ENCODE data around the gene GATAD2A.

DNA sequence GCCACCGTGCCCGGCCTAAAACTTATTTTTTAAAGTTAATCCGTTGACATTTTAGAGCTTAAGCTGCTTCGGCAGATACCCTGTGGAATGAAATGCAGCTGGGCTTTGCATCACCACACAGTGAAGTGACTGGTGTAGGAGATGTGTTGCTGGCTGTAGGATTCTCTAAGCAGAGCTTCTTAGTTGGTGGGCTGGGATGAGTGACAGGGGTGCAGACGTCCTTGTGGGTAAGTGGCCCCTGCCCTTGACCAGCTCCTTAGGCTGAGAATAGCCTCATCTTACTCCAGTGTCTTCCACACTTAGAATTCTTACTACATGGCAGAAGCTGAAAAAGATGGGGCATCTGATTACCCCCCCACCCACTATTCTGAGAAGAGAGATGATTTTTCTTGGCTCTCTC is 11.6 kb downstream of the GATAD2A start:
- TF ChIP-seq, protein P1, sequence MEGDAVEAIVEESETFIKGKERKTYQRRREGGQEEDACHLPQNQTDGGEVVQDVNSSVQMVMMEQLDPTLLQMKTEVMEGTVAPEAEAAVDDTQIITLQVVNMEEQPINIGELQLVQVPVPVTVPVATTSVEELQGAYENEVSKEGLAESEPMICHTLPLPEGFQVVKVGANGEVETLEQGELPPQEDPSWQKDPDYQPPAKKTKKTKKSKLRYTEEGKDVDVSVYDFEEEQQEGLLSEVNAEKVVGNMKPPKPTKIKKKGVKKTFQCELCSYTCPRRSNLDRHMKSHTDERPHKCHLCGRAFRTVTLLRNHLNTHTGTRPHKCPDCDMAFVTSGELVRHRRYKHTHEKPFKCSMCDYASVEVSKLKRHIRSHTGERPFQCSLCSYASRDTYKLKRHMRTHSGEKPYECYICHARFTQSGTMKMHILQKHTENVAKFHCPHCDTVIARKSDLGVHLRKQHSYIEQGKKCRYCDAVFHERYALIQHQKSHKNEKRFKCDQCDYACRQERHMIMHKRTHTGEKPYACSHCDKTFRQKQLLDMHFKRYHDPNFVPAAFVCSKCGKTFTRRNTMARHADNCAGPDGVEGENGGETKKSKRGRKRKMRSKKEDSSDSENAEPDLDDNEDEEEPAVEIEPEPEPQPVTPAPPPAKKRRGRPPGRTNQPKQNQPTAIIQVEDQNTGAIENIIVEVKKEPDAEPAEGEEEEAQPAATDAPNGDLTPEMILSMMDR (CRISPR knock-in tag; IDR thresholded peaks at IDR 0.05) = no peak
- TF ChIP-seq MAFK (conservative IDR thresholded peaks at IDR 0.05 in 1 of 2, IDR thresholded peaks at IDR 0.05 in 1 of 2; ENCODE audit: low read length in 2 of 2) (no peak), FOXM1 (CRISPR knock-in tag; IDR thresholded peaks at IDR 0.05) (no peak), NFIC (IDR thresholded peaks at IDR 0.05; ENCODE audit: low read length) (no peak), HBP1 (CRISPR knock-in tag; IDR thresholded peaks at IDR 0.05; ENCODE audit: low read depth) (no peak), ZNF749 (CRISPR knock-in tag; IDR thresholded peaks at IDR 0.05; ENCODE audit: borderline replicate concordance) (no peak), ELF1 (CRISPR knock-in tag; IDR thresholded peaks at IDR 0.05) (no peak), ATF1 (CRISPR knock-in tag; IDR thresholded peaks at IDR 0.05) (no peak), ZSCAN20 (CRISPR knock-in tag; IDR thresholded peaks at IDR 0.05; ENCODE audit: borderline replicate concordance) (no peak), EZH2 (conservative IDR thresholded peaks at IDR 0.05; ENCODE audit: low read depth, low read length) (no peak), ZIK1 (CRISPR knock-in tag; IDR thresholded peaks at IDR 0.05; ENCODE audit: borderline replicate concordance, low read depth) (no peak)
- TF ChIP-seq, protein P2, sequence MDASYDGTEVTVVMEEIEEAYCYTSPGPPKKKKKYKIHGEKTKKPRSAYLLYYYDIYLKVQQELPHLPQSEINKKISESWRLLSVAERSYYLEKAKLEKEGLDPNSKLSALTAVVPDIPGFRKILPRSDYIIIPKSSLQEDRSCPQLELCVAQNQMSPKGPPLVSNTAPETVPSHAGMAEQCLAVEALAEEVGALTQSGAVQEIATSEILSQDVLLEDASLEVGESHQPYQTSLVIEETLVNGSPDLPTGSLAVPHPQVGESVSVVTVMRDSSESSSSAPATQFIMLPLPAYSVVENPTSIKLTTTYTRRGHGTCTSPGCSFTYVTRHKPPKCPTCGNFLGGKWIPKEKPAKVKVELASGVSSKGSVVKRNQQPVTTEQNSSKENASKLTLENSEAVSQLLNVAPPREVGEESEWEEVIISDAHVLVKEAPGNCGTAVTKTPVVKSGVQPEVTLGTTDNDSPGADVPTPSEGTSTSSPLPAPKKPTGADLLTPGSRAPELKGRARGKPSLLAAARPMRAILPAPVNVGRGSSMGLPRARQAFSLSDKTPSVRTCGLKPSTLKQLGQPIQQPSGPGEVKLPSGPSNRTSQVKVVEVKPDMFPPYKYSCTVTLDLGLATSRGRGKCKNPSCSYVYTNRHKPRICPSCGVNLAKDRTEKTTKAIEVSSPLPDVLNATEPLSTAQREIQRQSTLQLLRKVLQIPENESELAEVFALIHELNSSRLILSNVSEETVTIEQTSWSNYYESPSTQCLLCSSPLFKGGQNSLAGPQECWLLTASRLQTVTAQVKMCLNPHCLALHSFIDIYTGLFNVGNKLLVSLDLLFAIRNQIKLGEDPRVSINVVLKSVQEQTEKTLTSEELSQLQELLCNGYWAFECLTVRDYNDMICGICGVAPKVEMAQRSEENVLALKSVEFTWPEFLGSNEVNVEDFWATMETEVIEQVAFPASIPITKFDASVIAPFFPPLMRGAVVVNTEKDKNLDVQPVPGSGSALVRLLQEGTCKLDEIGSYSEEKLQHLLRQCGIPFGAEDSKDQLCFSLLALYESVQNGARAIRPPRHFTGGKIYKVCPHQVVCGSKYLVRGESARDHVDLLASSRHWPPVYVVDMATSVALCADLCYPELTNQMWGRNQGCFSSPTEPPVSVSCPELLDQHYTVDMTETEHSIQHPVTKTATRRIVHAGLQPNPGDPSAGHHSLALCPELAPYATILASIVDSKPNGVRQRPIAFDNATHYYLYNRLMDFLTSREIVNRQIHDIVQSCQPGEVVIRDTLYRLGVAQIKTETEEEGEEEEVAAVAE (CRISPR knock-in tag; IDR thresholded peaks at IDR 0.05; ENCODE audit: borderline replicate concordance) = no peak
